Astrocyte (in vitro differentiated cells and primary cell): ENCODE results near the gene GJA1. TPM values are rescaled to one million over a fixed set of nuclear protein-coding genes. Genes with fewer than 3 reads are reported as not detected.

Experiments used
- DNase-seq: peaks from one replicate; pipeline ENCODE4 v3.0.0-alpha.2; 2010; ENCODE audit warnings: low read depth
- FAIRE-seq: peaks from 2 replicates; lab custom pipeline; 2011; peaks lifted over from hg19 to GRCh38; lab: Jason Lieb, UNC
- H2AFZ ChIP-seq: 2 replicates; pipeline ENCODE4 v1.6.0; 2012; ENCODE audit warnings: low read depth, low read length, inconsistent platforms
- H3K27ac ChIP-seq: 2 replicates; pipeline ENCODE4 v1.5.1; 2011; ENCODE audit warnings: low read depth, low read length, inconsistent platforms
- H3K27me3 ChIP-seq: 2 replicates; pipeline ENCODE4 v1.6.0; 2011; ENCODE audit warnings: low read length, inconsistent platforms; ENCODE audit not compliant: insufficient read depth
- H3K36me3 ChIP-seq: 2 replicates; pipeline ENCODE4 v1.5.1; 2011; ENCODE audit warnings: low read length, inconsistent platforms; ENCODE audit not compliant: insufficient read depth
- H3K4me1 ChIP-seq: 2 replicates; pipeline ENCODE4 v1.5.1; 2011; ENCODE audit warnings: low read length, inconsistent platforms; ENCODE audit not compliant: insufficient read depth
- H3K4me2 ChIP-seq: 2 replicates; pipeline ENCODE4 v1.6.0; 2012; ENCODE audit warnings: low read length, inconsistent platforms
- H3K4me3 ChIP-seq: 2 replicates; pipeline ENCODE4 v1.5.1; 2011; ENCODE audit warnings: low read depth, mild to moderate bottlenecking, low read length, inconsistent platforms; ENCODE audit not compliant: insufficient read depth
- H3K79me2 ChIP-seq: 2 replicates; pipeline ENCODE4 v1.6.0; 2012; ENCODE audit warnings: mild to moderate bottlenecking, low read length, inconsistent platforms; ENCODE audit not compliant: insufficient read depth
- H3K9ac ChIP-seq: 2 replicates; pipeline ENCODE4 v1.6.0; 2012; ENCODE audit warnings: mild to moderate bottlenecking, low read length, inconsistent platforms
- H3K9me3 ChIP-seq: 2 replicates; pipeline ENCODE4 v1.5.1; 2012; ENCODE audit warnings: low read depth, mild to moderate bottlenecking, low read length, inconsistent platforms; ENCODE audit not compliant: insufficient read depth
- H4K20me1 ChIP-seq: 2 replicates; pipeline ENCODE4 v1.6.0; 2012; ENCODE audit warnings: low read length, inconsistent platforms; ENCODE audit not compliant: insufficient read depth
- H3K27ac Mint-ChIP-seq: one replicate; pipeline ENCODE4 v1.8.0; 2021; ENCODE audit warnings: mild to moderate bottlenecking, mixed read lengths; ENCODE audit not compliant: unreplicated experiment
- H3K27me3 Mint-ChIP-seq: one replicate; pipeline ENCODE4 v1.8.0; 2021; ENCODE audit warnings: low read depth, mixed read lengths; ENCODE audit not compliant: unreplicated experiment
- H3K36me3 Mint-ChIP-seq: one replicate; pipeline ENCODE4 v1.8.0; 2021; ENCODE audit warnings: low read depth, mixed read lengths; ENCODE audit not compliant: unreplicated experiment
- H3K4me1 Mint-ChIP-seq: one replicate; pipeline ENCODE4 v1.8.0; 2021; ENCODE audit warnings: low read depth, mixed read lengths; ENCODE audit not compliant: unreplicated experiment
- H3K4me3 Mint-ChIP-seq: one replicate; pipeline ENCODE4 v1.8.0; 2021; ENCODE audit warnings: mild to moderate bottlenecking, moderate library complexity, mixed read lengths; ENCODE audit not compliant: unreplicated experiment
- H3K9me3 Mint-ChIP-seq: one replicate; pipeline ENCODE4 v1.8.0; 2021; ENCODE audit warnings: mild to moderate bottlenecking, mixed read lengths; ENCODE audit not compliant: unreplicated experiment
- EZH2 ChIP-seq: IDR thresholded peaks from 2 replicates; pipeline ENCODE4 v1.6.1; 2012; ENCODE audit warnings: mild to moderate bottlenecking, low read length, inconsistent platforms; ENCODE audit not compliant: insufficient read depth
- total RNA-seq: library from RNA; stranded (reverse); gene quantifications from 2 replicates; pipeline ENCODE4 v1.2.1, GENCODE V29; 2021
- TF ChIP-seq, protein P1 (sequence below): IDR thresholded peaks from 2 replicates; pipeline ENCODE4 v1.5.1; 2011; ENCODE audit warnings: low read depth, mild to moderate bottlenecking, inconsistent platforms, low read length, moderate library complexity; ENCODE audit not compliant: insufficient read depth

The GJA1 gene
- total RNA-seq, 1 donor from 2014 or later = 433 TPM

DNA sequence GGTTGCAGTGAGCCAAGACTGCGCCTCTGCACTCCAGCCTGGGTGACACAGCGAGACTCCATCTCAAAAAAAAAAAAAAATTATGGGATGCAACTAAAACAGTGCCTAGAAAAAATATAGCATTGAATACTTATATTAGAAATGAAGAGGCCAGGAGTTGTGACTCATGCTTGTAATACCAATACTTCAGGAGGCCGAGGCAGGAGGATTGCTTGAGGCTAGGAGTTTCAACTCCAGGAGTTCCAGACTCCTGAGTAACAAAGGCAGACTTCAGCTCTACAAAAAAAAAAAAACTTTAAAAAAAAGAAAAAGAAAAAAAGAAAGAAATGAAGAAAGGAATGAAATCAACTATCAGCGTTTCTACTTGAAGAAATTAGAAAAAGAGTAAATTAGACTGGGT lies 17.1 kb upstream of the GJA1 start:
- TF ChIP-seq, protein P1, sequence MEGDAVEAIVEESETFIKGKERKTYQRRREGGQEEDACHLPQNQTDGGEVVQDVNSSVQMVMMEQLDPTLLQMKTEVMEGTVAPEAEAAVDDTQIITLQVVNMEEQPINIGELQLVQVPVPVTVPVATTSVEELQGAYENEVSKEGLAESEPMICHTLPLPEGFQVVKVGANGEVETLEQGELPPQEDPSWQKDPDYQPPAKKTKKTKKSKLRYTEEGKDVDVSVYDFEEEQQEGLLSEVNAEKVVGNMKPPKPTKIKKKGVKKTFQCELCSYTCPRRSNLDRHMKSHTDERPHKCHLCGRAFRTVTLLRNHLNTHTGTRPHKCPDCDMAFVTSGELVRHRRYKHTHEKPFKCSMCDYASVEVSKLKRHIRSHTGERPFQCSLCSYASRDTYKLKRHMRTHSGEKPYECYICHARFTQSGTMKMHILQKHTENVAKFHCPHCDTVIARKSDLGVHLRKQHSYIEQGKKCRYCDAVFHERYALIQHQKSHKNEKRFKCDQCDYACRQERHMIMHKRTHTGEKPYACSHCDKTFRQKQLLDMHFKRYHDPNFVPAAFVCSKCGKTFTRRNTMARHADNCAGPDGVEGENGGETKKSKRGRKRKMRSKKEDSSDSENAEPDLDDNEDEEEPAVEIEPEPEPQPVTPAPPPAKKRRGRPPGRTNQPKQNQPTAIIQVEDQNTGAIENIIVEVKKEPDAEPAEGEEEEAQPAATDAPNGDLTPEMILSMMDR = no peak
- TF ChIP-seq EZH2 = no peak
- H3K36me3 Mint-ChIP-seq = no peaks in the 10 kb centered on the region
- no peaks in the 10 kb centered on the region for H3K36me3 ChIP-seq
- H3K9me3 Mint-ChIP-seq = peaks cover 2% of the 10 kb centered on the region
- H3K9ac ChIP-seq = no peak overlapping the region
- H2AFZ ChIP-seq = no peak overlapping the region
- H3K27me3 ChIP-seq = no peaks in the 10 kb centered on the region
- no peaks in the 10 kb centered on the region for H3K27me3 Mint-ChIP-seq
- no peak overlapping the region for H3K4me3 Mint-ChIP-seq
- H3K4me3 ChIP-seq = no peak overlapping the region
- H3K79me2 ChIP-seq = no peaks in the 10 kb centered on the region
- no peaks in the 10 kb centered on the region for H3K4me1 ChIP-seq
- FAIRE-seq (no peak), DNase-seq (no peak)
- H3K4me1 Mint-ChIP-seq = no peaks in the 10 kb centered on the region
- no peak overlapping the region for H3K4me2 ChIP-seq
- no peaks in the 10 kb centered on the region for H3K9me3 ChIP-seq
- no peak overlapping the region for H3K27ac ChIP-seq
- H3K27ac Mint-ChIP-seq = no peak overlapping the region
- H4K20me1 ChIP-seq = no peaks in the 10 kb centered on the region

DNA sequence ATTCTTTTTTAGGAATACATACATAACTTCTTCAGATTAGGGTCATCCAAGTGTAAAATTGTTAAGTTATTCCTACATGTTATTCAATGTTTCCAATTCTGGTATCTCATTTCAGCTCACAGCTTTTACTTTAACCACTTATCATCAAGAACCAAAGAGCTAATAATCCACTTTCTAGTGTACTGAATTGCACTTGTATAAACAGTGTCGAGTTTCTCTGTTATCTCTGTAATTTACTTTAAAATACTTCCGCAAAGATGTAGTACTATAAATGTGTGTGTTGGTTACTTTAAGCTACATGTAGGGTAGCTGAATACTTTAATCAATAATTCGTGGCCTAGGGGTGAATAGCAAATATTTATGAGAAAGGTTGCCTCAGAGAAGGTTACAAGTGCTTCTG lies 8.8 kb upstream of the GJA1 start:
- H3K27ac Mint-ChIP-seq = no peak overlapping the region
- DNase-seq = no peak
- Histone ChIP-seq H3K27ac (no peak overlapping the region), H3K9me3 (no peaks in the 10 kb centered on the region), H3K27me3 (no peaks in the 10 kb centered on the region), H3K36me3 (no peaks in the 10 kb centered on the region), H3K4me3 (no peak overlapping the region), H2AFZ (no peak overlapping the region), H3K9ac (no peak overlapping the region), H3K4me2 (no peak overlapping the region), H4K20me1 (no peaks in the 10 kb centered on the region), H3K4me1 (no peaks in the 10 kb centered on the region), H3K79me2 (no peaks in the 10 kb centered on the region)
- no peaks in the 10 kb centered on the region for H3K9me3 Mint-ChIP-seq
- H3K27me3 Mint-ChIP-seq = no peaks in the 10 kb centered on the region
- H3K4me3 Mint-ChIP-seq = no peak overlapping the region
- peaks cover 7% of the 10 kb centered on the region for H3K4me1 Mint-ChIP-seq
- no peak for FAIRE-seq
- H3K36me3 Mint-ChIP-seq = no peaks in the 10 kb centered on the region
- TF ChIP-seq, protein P1 = no peak
- no peak for TF ChIP-seq EZH2

DNA sequence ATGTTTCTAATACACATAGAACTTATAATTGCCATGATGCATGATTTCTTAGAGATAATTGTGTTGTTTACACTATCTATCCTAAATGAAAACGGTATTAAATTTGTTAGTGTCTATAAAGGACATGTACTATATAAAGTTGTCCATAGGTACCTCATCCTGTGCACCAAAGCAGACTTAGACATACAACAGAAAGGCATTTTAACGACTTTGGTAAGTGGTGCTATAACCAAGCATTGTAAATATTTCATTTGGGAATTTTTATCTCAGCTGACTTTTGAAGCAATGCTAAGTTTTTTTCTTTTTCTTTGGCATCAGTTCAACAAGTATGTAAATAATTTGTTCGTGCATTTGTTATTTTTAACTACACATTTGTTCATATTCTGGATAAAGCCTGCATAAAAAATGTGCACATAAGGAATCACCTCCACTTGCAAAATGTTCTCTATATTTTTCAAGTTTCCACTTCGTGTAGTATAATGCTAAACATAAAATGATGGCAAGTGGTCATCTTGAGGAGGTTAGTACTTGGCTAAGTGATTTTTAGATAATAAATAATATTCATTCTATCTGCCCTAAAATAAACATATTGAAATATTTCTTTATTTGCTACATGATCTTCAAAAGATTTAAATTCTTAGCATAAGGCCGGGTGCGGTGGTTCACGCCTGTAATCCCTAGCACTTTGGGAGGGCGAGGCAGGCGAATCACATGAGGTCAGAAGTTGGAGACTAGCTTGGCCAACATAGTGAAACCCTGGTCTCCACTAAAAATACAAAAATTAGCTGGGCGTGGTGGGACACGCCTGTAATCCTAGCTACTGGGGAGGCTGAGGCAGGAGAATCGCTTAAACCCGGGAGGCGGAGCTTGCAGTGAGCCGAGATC lies 6.3 kb upstream of the GJA1 start:
- Histone ChIP-seq H3K79me2 (no peaks in the 10 kb centered on the region), H3K36me3 (no peaks in the 10 kb centered on the region), H3K4me1 (no peaks in the 10 kb centered on the region), H3K27ac (no peak overlapping the region), H4K20me1 (no peaks in the 10 kb centered on the region), H3K9ac (no peak overlapping the region), H3K4me3 (no peak overlapping the region), H3K9me3 (no peaks in the 10 kb centered on the region), H3K27me3 (no peaks in the 10 kb centered on the region), H3K4me2 (no peak overlapping the region), H2AFZ (no peak overlapping the region)
- Mint-ChIP-seq H3K4me1 (peaks cover 7% of the 10 kb centered on the region), H3K9me3 (no peaks in the 10 kb centered on the region), H3K27me3 (no peaks in the 10 kb centered on the region), H3K36me3 (no peaks in the 10 kb centered on the region), H3K4me3 (no peak overlapping the region), H3K27ac (no peak overlapping the region)
- no peak for DNase-seq
- no peak for FAIRE-seq
- TF ChIP-seq, protein P1 = no peak
- TF ChIP-seq EZH2 = no peak
